Measurements from ENCODE around the gene GPC3.
"Not testable (repeated sequence)": the region's sequence is repeated elsewhere in the genome, so short reads cannot be mapped to it uniquely, and the experiment has no call there.

Gene GPC3

GRCh38 chrX:133985164-133985966, at the start of gene GPC3:
Gene GPC3, minus strand, starts transcription at chrX:133985594.
- peak; percentile 57 for DNase-seq

- no peak for DNase-seq
Measured at GRCh38 chrX:134032441-134032840, 47.0 kb upstream of the GPC3 start.

GRCh38 chrX:134026565-134027311, 41.3 kb upstream of the GPC3 start:
- DNase-seq, result no peak

- no peak for DNase-seq
Measured at GRCh38 chrX:134025986-134026545, 40.7 kb upstream of the GPC3 start.

GRCh38 chrX:134024686-134025377, 39.4 kb upstream of the GPC3 start:
- no peak for DNase-seq

- no peak for DNase-seq
Measured at GRCh38 chrX:134023851-134024281, 38.5 kb upstream of the GPC3 start.

- DNase-seq, result no peak
Measured at GRCh38 chrX:134020910-134021309, 35.5 kb upstream of the GPC3 start.

GRCh38 chrX:134019567-134020206, 34.3 kb upstream of the GPC3 start:
- DNase-seq, result no peak

GRCh38 chrX:134016309-134016708, 30.9 kb upstream of the GPC3 start:
- DNase-seq, result not testable (repeated sequence)

- not testable (repeated sequence) for DNase-seq
Measured at GRCh38 chrX:134015510-134015909, 30.1 kb upstream of the GPC3 start.

- DNase-seq, result no peak
Measured at GRCh38 chrX:134013524-134013923, 28.1 kb upstream of the GPC3 start.

GRCh38 chrX:134013092-134013497, 27.7 kb upstream of the GPC3 start:
- DNase-seq, result no peak

GRCh38 chrX:134010690-134011089, 25.3 kb upstream of the GPC3 start:
- no peak for DNase-seq

GRCh38 chrX:134007716-134008115, 22.3 kb upstream of the GPC3 start:
- DNase-seq, result no peak

GRCh38 chrX:134006484-134007161, 21.2 kb upstream of the GPC3 start:
- DNase-seq, result no peak

GRCh38 chrX:134004084-134004483, 18.7 kb upstream of the GPC3 start:
- no peak for DNase-seq

- no peak for DNase-seq
Measured at GRCh38 chrX:134002921-134003615, 17.7 kb upstream of the GPC3 start.

- DNase-seq, result no peak
Measured at GRCh38 chrX:134000260-134001245, 15.2 kb upstream of the GPC3 start.

- no peak for DNase-seq
Measured at GRCh38 chrX:133999031-133999705, 13.8 kb upstream of the GPC3 start.

- DNase-seq, result no peak
Measured at GRCh38 chrX:133995759-133996158, 10.4 kb upstream of the GPC3 start.

Measured in activated CD8-positive, alpha-beta memory T cell treated with anti-CD3 and anti-CD28 coated beads, Interleukin-2, amount 50 U/mL, for 48 hours (primary cell).